ENCODE measurements around the gene SCIN.
"Not testable (repeated sequence)": the region's sequence is repeated elsewhere in the genome, so short reads cannot be mapped to it uniquely, and the experiment has no call there.

Gene SCIN

DNA sequence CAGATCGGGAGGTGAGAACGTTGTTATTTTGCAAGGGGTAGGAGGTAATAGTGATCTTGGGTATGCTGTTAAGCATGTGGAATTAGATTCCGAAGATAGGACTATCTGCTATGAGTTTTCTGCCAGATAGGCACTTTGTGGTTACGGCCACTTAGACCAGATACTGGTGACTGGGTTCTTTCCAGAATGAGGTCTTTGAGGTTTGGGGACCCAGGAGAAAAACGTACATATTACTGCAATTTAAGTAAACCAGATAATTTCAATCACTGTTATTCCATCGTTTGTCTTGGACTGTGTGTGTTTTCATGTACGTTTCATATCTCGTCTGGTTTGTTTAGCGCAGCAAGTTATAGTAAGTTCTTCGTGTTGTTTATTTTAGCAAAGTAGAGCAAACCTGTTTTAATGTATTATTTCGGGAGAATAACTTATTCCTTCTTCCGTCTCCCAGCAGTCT, 117.2 kb downstream of the SCIN start:
- peak overlapping the region; percentile 76 to 89 for H3K4me3 ChIP-seq (ENCODE audit: low read depth in 1 of 2, low read length in 1 of 2)
- no peaks in the 10 kb centered on the region for H3K9me3 ChIP-seq
- no peaks in the 10 kb centered on the region for H3K36me3 ChIP-seq
- H3K27me3 ChIP-seq = no peaks in the 10 kb centered on the region
- H3K27ac ChIP-seq = peak overlapping the region; percentile 68
- TF ChIP-seq, protein P1, sequence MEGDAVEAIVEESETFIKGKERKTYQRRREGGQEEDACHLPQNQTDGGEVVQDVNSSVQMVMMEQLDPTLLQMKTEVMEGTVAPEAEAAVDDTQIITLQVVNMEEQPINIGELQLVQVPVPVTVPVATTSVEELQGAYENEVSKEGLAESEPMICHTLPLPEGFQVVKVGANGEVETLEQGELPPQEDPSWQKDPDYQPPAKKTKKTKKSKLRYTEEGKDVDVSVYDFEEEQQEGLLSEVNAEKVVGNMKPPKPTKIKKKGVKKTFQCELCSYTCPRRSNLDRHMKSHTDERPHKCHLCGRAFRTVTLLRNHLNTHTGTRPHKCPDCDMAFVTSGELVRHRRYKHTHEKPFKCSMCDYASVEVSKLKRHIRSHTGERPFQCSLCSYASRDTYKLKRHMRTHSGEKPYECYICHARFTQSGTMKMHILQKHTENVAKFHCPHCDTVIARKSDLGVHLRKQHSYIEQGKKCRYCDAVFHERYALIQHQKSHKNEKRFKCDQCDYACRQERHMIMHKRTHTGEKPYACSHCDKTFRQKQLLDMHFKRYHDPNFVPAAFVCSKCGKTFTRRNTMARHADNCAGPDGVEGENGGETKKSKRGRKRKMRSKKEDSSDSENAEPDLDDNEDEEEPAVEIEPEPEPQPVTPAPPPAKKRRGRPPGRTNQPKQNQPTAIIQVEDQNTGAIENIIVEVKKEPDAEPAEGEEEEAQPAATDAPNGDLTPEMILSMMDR (IDR thresholded peaks at IDR 0.05) = no peak
- H3K4me1 ChIP-seq (ENCODE audit: control insufficient read depth in 1 of 2, insufficient read depth in 1 of 2, low read depth in 1 of 2, low read length in 1 of 2) = peaks cover 12 to 16% of the 10 kb centered on the region in 2 experiments

DNA sequence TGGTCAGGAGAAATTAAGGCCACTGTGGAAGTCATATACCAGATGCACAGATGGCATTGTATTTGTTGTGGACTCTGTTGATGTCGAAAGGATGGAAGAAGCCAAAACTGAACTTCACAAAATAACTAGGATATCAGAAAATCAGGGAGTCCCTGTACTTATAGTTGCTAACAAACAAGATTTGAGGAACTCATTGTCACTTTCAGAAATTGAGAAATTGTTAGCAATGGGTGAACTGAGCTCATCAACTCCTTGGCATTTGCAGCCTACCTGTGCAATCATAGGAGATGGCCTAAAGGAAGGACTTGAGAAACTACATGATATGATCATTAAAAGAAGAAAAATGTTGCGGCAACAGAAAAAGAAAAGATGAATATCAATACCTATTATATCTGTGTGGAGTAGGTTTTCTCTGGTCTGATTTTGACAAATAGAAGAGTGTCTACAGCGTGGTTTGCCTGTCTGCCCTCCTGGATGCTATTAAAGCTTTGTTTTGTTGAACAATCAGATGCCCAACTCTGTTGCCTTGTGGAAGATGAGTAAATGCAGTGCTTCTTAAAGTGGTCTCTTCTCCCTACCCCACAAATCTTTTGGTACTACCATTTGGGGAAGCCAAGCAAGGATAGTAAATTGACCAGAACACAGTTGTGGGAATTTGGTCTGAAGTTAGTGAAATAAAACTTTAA, 118.1 kb downstream of the SCIN start:
- H3K27ac ChIP-seq; H3K36me3 ChIP-seq; H3K4me3 ChIP-seq (ENCODE audit: low read depth in 1 of 2, low read length in 1 of 2); H3K9me3 ChIP-seq; H3K27me3 ChIP-seq: not testable (repeated sequence)
- peaks cover 12 to 16% of the 10 kb centered on the region in 2 experiments for H3K4me1 ChIP-seq (ENCODE audit: control insufficient read depth in 1 of 2, insufficient read depth in 1 of 2, low read depth in 1 of 2, low read length in 1 of 2)

DNA sequence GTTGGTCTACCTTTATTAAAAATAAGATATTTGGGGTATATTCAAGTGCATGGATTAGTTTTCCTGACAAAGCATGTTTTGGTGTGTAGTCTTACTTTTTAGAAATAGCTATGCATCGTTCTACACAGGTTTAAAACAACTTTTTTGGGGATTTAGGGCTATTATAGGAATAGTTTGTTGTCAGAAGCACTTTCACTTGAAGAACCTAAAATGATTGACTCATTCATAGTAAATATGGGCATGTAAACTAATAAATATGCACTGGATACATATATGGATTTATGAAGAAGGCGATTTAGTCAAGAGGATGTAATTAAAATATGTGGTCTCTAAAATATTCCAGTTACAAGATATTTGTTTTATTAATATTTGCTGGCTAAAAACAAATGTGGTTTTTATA, 118.9 kb downstream of the SCIN start:
- no peaks in the 10 kb centered on the region for H3K36me3 ChIP-seq
- TF ChIP-seq, protein P1 (IDR thresholded peaks at IDR 0.05) = no peak
- no peak overlapping the region for H3K27ac ChIP-seq
- H3K27me3 ChIP-seq = no peaks in the 10 kb centered on the region
- H3K4me3 ChIP-seq (ENCODE audit: low read depth in 1 of 2, low read length in 1 of 2) = no peak overlapping the region
- peaks cover 12 to 16% of the 10 kb centered on the region in 2 experiments for H3K4me1 ChIP-seq (ENCODE audit: control insufficient read depth in 1 of 2, insufficient read depth in 1 of 2, low read depth in 1 of 2, low read length in 1 of 2)
- H3K9me3 ChIP-seq = no peaks in the 10 kb centered on the region

DNA sequence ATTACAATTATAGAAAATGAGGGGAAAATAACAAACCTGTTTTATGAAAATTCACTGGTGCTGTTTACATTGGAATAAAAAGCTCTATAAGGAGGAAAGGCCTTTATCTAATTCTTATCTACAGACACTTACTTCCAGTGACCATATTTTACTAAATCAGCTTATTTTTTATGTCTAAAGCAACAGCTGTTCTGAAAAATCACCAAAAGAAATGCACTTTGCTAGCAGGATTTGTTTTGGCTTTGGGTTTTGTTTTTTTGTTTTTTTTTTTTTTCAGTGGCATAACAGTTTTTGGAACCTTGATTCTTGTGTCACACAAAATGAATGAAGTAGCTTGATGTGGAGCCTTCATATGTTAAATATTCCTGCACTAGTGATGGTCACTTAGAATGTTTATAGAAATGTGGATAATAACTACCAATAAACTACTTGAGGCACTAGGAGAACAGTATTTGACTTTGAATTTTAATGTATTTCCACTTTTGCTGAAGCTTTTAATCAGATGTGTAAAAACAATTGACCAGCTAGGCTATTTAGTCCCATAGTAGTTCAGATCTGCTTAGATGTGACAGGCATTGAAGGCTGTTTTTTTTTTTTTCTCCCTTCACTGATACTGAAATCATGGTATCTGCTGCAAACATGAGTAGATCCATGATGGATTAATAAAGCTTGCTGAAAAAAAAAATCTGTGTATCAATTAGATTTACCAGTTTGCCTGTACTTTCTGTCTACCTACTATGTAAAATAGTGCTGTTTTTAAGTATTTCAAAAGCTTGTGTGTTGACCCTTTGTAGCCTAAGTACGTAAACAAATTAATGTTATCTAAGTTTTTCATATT, 119.7 kb downstream of the SCIN start:
- TF ChIP-seq, protein P1 (IDR thresholded peaks at IDR 0.05) = no peak
- Histone ChIP-seq H3K4me1 (ENCODE audit: control insufficient read depth in 1 of 2, insufficient read depth in 1 of 2, low read depth in 1 of 2, low read length in 1 of 2) (peaks cover 12 to 16% of the 10 kb centered on the region in 2 experiments), H3K4me3 (ENCODE audit: low read depth in 1 of 2, low read length in 1 of 2) (no peak overlapping the region), H3K27ac (no peak overlapping the region), H3K27me3 (no peaks in the 10 kb centered on the region), H3K36me3 (no peaks in the 10 kb centered on the region), H3K9me3 (no peaks in the 10 kb centered on the region)

DNA sequence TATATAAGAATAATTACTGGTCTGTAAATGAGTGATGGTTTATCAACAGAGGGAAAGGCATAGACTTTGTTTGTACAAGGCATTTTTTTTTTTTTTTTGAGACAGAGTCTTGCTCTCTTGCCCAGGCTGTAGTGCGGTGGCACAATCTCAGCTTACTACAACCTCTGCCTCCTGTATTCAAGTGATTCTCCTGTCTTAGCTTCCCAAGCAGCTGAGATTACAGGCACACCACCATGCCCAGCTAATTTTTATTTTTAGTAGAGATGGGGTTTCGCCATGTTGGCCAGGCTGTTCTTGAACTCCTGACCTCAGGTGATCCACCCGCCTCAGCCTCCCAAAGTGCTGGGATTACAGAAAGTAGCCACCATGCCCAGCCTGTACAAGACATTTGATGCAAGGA, 120.9 kb downstream of the SCIN start:
- not testable (repeated sequence) for H3K9me3 ChIP-seq; H3K27me3 ChIP-seq; H3K27ac ChIP-seq; H3K4me3 ChIP-seq (ENCODE audit: low read depth in 1 of 2, low read length in 1 of 2); H3K36me3 ChIP-seq
- H3K4me1 ChIP-seq (ENCODE audit: control insufficient read depth in 1 of 2, insufficient read depth in 1 of 2, low read depth in 1 of 2, low read length in 1 of 2) = peaks cover 10 to 12% of the 10 kb centered on the region in 2 experiments

DNA sequence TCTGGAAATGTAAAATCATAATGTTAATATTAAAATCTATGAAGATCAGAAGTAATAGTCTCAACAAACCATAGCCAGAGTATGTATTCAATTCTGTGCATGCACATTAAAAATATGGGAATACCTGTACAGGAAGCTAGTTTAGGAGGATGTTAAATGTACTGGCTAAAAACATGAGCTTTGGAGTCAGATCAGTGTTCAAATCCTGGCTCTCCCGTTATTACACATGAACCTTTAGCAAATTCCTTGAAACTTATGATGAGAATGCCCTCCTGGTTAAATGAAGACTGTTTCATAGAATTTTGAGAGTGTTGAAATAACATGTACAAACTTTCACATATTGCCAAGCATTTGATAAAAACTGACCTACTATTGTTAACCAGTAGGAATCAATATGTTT, 121.5 kb downstream of the SCIN start:
- TF ChIP-seq, protein P1 (IDR thresholded peaks at IDR 0.05) = no peak
- Histone ChIP-seq H3K36me3 (no peaks in the 10 kb centered on the region), H3K4me1 (ENCODE audit: control insufficient read depth in 1 of 2, insufficient read depth in 1 of 2, low read depth in 1 of 2, low read length in 1 of 2) (peaks cover 8 to 10% of the 10 kb centered on the region in 2 experiments), H3K4me3 (ENCODE audit: low read depth in 1 of 2, low read length in 1 of 2) (no peak overlapping the region), H3K9me3 (no peaks in the 10 kb centered on the region), H3K27ac (no peak overlapping the region), H3K27me3 (no peaks in the 10 kb centered on the region)

Data from neutrophil (primary cell).